Progenitor cell of endocrine pancreas (in vitro differentiated cells): Measurements from ENCODE around the gene PRSS57. TPM values are rescaled to one million over a fixed set of nuclear protein-coding genes. Genes with fewer than 3 reads are reported as not detected.

Experiments used
- DNase-seq: peaks from one replicate; pipeline ENCODE4 v3.0.0; 2021; ENCODE audit warnings: low spot score; ENCODE audit not compliant: unreplicated experiment
- H3K27ac Mint-ChIP-seq: 2 replicates; pipeline ENCODE4 v1.8.0; 2021; ENCODE audit warnings: mild to moderate bottlenecking, moderate library complexity, mixed read lengths
- H3K27me3 Mint-ChIP-seq: 2 replicates; pipeline ENCODE4 v1.8.0; 2021; ENCODE audit warnings: mixed read lengths
- H3K36me3 Mint-ChIP-seq: 2 replicates; pipeline ENCODE4 v1.8.0; 2022; ENCODE audit warnings: mixed read lengths; ENCODE audit not compliant: insufficient read depth
- H3K4me1 Mint-ChIP-seq: 2 replicates; pipeline ENCODE4 v1.8.0; 2021; ENCODE audit warnings: low read depth, mixed read lengths
- H3K4me3 Mint-ChIP-seq: 2 replicates; pipeline ENCODE4 v1.8.0; 2021; ENCODE audit warnings: low read depth, mild to moderate bottlenecking, moderate library complexity, mixed read lengths
- H3K9me3 Mint-ChIP-seq: 2 replicates; pipeline ENCODE4 v1.8.0; 2021; ENCODE audit warnings: low read depth, mixed read lengths
- CTCF ChIP-seq: fragments of 200-600 bp; sonication (generic); IDR thresholded peaks from one replicate; pipeline ENCODE4 v1.5.0; 2021; ENCODE audit warnings: antibody characterized with exemption, mild to moderate bottlenecking; ENCODE audit not compliant: unreplicated experiment
- total RNA-seq: library from RNA; stranded (reverse); gene quantifications from 2 replicates; pipeline ENCODE4 v1.2.1, GENCODE V29; 2021

The PRSS57 gene
- total RNA-seq, 1 donor from 2014 or later, result not detected

GRCh38 chr19:647566-648284 is 47.5 kb downstream of the PRSS57 start:
- H3K27ac Mint-ChIP-seq, result no peak overlapping the region
- H3K27me3 Mint-ChIP-seq, result no peaks in the 10 kb centered on the region
- H3K4me3 Mint-ChIP-seq, result no peak overlapping the region
- H3K36me3 Mint-ChIP-seq, result peaks cover 4% of the 10 kb centered on the region
- TF ChIP-seq CTCF, result no peak
- H3K4me1 Mint-ChIP-seq, result no peaks in the 10 kb centered on the region
- DNase-seq, result no peak
- no peaks in the 10 kb centered on the region for H3K9me3 Mint-ChIP-seq

- no peaks in the 10 kb centered on the region for H3K27me3 Mint-ChIP-seq
- no peak for TF ChIP-seq CTCF
- H3K36me3 Mint-ChIP-seq, result peaks cover 4% of the 10 kb centered on the region
- H3K9me3 Mint-ChIP-seq, result no peaks in the 10 kb centered on the region
- no peaks in the 10 kb centered on the region for H3K4me1 Mint-ChIP-seq
- H3K4me3 Mint-ChIP-seq, result no peak overlapping the region
- DNase-seq, result no peak
- no peak overlapping the region for H3K27ac Mint-ChIP-seq
Measured at GRCh38 chr19:646779-647565, 48.3 kb downstream of the PRSS57 start.

GRCh38 chr19:645912-646778 is 49.1 kb downstream of the PRSS57 start:
- Mint-ChIP-seq H3K4me1 (no peaks in the 10 kb centered on the region), H3K4me3 (no peak overlapping the region), H3K9me3 (no peaks in the 10 kb centered on the region), H3K27me3 (no peaks in the 10 kb centered on the region), H3K27ac (no peak overlapping the region), H3K36me3 (peaks cover 4% of the 10 kb centered on the region)
- TF ChIP-seq CTCF, result no peak
- no peak for DNase-seq

- no peak for TF ChIP-seq CTCF
Measured at GRCh38 chr19:644789-645188, 50.5 kb downstream of the PRSS57 start.

GRCh38 chr19:644363-644762 is 50.9 kb downstream of the PRSS57 start:
- Mint-ChIP-seq H3K4me3 (no peak overlapping the region), H3K27ac (no peak overlapping the region), H3K9me3 (no peaks in the 10 kb centered on the region)

More at GRCh38 chr19:644789-645188, 50.5 kb downstream of the PRSS57 start:
- Mint-ChIP-seq H3K27ac (no peak overlapping the region), H3K9me3 (no peaks in the 10 kb centered on the region), H3K4me3 (no peak overlapping the region), H3K27me3 (no peaks in the 10 kb centered on the region), H3K4me1 (no peaks in the 10 kb centered on the region), H3K36me3 (peaks cover 4% of the 10 kb centered on the region)
- DNase-seq, result no peak

More at GRCh38 chr19:644363-644762, 50.9 kb downstream of the PRSS57 start:
- DNase-seq, result no peak
- no peak for TF ChIP-seq CTCF
- H3K4me1 Mint-ChIP-seq, result no peaks in the 10 kb centered on the region
- peaks cover 1% of the 10 kb centered on the region for H3K27me3 Mint-ChIP-seq
- peaks cover 4% of the 10 kb centered on the region for H3K36me3 Mint-ChIP-seq
